GM15510 (cell line): ENCODE data around the gene HS3ST2.

Experiments
- POLR2A ChIP-seq: IDR thresholded peaks from 3 replicates; pipeline ENCODE4 v1.6.1; 2011; ENCODE audit warnings: borderline replicate concordance; ENCODE audit not compliant: insufficient read length; ENCODE audit errors: extremely low read depth

Gene HS3ST2

DNA sequence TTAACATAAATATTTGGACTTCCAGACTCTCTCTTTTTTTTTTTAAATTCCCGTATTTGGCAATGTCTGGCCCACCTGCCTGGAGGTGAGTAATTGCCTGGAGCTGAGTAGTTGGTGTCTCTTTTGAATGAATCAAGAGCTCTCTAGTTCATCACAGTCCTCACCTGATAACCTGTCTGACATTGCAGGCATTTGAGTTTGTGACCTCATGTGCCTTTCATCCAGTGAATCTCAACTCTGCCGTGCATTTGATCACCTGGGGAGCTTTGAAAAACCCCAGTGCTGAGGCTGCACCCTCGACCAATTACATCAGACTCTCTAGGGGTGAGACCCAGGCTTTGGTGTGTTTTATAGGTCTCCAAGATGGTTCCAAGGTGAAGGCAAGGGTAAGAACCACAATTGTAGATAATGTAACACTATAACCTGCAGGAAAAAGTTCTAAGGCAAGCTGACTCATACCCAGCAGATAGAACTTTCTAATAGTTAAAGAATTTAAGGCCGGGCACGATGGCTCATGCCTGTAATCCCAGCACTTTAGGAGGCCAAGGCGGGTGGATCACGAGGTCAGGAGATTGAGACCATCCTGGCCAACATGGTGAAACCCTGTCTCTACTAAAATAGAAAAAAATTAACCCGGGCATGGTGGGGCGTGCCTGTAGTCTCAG is 24.5 kb upstream of the HS3ST2 start:
- no peak for TF ChIP-seq POLR2A

DNA sequence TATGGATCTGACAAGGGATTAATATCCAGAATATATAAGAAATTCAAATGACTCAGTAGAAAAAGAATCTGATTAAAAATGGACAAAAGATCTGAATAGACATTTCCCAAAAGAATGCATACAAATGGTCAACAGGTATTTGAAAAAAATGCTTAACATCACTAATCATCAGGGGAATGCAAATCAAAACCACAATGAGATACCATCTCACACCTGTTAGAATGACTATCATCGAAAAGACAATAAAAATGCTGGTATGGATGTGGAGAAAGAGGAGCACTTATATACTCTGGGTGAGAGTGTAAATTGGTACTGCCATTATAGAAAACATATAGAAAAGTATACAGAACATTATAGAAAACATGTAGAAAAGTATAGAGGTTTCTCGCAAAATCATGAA is 16.4 kb upstream of the HS3ST2 start:
- TF ChIP-seq POLR2A = no peak

GRCh38 chr16:22799113-22799512 is 14.8 kb upstream of the HS3ST2 start:
- TF ChIP-seq POLR2A = no peak

DNA sequence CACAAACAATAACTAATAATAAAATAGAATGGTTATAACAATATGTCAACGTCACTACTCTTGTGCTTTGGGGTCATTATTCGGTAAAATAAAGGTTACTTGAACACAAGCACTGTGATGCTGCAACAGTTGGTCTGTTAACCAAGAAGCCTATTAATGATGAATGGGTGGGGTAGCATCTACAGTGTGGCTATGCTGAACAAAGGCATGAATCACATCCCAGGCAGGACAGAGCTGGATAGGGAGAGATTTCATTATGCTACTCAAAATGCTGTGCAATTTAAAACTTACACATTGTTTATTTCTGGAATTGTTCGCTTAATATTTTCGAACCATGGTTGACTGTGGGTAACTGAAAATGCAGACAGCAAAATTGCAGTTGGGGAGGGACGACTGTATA is 9.1 kb upstream of the HS3ST2 start:
- no peak for TF ChIP-seq POLR2A

GRCh38 chr16:22805326-22805725 is 8.6 kb upstream of the HS3ST2 start:
- TF ChIP-seq POLR2A = no peak

- TF ChIP-seq POLR2A = no peak
Measured at GRCh38 chr16:22806811-22807210, 7.2 kb upstream of the HS3ST2 start.

- TF ChIP-seq POLR2A = no peak
Measured at GRCh38 chr16:22810226-22810625, 3.7 kb upstream of the HS3ST2 start.

DNA sequence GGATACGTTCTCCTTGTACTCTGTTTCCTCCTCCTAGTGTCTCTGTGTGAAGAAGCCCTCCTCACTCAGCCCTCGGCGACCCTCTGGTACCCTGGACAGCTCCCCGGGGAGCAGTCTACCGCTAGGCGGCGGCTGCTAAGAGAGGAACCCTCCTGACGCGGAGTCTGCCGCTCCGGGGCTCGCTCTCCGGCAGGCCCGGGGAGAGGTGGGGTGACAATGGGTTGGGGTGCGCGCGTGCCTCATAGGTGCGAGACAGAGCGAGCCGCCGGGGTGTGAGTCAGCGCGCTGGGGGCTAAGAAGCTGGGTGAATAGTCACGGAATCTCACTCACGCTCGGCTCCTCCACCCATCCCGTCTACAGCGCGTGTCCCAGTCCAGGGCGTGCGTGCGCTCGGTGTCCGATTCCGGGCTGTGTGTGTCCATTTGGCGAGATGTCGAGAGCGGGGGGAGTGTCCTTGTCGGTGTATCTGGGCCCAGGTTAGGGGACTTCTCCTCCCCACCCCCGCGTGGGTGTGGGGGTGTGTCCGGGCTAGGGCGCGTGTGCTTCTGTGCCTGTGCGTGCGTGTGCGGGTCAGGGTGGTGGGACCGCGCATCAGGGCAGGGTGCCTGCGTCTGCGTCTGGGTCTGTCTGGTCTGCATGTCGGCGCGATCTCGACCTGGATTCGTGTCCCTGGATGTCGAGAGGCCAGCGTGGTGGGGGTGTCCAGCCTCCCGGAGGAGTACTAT is 577 bp upstream of the HS3ST2 start:
- TF ChIP-seq POLR2A = no peak

DNA sequence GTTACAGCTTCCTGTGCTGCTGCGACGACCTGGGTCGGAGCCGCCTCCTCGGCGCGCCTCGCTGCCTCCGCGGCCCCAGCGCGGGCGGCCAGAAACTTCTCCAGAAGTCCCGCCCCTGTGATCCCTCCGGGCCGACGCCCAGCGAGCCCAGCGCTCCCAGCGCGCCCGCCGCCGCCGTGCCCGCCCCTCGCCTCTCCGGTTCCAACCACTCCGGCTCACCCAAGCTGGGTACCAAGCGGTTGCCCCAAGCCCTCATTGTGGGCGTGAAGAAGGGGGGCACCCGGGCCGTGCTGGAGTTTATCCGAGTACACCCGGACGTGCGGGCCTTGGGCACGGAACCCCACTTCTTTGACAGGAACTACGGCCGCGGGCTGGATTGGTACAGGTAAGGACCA is 746 bp downstream of the HS3ST2 start:
- no peak for TF ChIP-seq POLR2A

DNA sequence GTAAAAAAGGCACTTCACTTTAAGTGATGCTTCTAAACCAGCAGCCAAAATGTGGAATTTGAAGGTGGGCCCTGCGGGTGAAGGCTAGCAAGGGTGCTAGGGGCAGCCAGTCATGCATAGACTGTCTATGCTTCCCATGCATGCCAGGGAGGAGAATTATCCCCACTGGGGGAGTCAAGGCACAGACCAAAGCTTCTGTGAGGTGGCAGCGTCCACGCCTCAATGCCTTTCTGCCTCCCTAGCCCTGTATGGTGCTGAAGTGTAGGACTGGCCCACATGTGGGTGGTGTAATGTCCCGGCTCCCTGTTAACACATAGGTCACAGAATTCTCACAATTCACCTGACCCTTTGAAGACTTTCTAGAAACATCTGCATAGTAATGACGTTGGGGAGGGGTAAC is 1.9 kb downstream of the HS3ST2 start:
- TF ChIP-seq POLR2A = no peak

DNA sequence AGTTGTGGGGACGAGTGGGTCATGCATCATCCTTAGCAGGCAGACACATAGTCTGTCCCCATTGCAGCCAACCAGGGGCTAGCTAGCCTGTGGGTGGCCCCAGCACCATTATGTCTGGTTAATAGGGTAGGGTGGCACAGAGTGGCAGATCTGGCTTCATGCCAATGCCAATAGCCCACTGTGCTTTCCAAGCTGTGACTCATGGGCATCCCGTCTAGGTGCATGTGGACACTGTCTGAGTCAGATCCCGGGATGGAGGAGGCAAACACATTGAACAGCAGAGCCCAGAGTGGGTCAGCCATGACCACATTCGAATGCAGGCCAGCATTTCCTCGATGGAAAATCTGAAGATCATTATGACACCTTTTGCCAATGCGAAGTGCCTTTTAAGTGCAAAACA is 2.5 kb downstream of the HS3ST2 start:
- TF ChIP-seq POLR2A = no peak

GRCh38 chr16:22838681-22839080 is 24.7 kb downstream of the HS3ST2 start:
- TF ChIP-seq POLR2A = no peak

GRCh38 chr16:22843122-22843521 is 29.2 kb downstream of the HS3ST2 start:
- no peak for TF ChIP-seq POLR2A

DNA sequence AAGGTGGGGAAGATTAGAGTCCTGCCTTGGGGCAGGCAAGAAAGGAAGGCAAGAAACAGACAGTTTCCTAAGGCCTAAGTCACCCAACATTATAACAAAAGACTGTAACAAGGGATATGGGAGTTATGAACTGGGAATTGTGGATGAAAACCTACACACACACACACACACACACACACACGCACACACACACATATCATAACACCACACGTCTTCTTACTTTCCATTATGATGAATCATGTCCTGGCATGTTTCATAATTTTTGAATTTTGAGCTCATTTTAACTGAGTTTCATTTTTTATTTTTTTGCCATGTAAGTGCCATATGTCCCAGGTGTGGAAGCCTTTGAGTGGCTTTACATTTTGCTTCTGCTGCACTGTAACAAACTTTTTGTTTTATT is 29.9 kb downstream of the HS3ST2 start:
- TF ChIP-seq POLR2A = no peak

DNA sequence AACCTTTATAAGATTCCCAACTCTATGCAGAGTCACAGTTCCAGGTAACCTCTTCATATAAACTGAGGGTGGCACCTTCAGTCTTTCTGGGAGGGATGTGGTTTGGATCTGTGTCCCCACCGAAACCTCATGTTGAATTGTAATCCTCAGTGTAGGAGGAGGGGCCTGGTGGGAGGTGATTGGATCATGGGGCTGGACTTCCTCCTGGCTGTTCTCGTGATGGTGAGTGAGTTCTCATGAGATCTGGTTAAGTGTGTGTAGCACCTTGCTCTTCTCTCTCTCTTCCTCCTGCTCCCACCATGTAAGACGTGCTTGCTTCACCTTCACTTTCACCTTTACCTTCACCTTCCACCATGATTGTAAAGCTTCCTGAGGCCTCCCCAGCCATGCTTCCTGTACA is 30.5 kb downstream of the HS3ST2 start:
- no peak for TF ChIP-seq POLR2A

DNA sequence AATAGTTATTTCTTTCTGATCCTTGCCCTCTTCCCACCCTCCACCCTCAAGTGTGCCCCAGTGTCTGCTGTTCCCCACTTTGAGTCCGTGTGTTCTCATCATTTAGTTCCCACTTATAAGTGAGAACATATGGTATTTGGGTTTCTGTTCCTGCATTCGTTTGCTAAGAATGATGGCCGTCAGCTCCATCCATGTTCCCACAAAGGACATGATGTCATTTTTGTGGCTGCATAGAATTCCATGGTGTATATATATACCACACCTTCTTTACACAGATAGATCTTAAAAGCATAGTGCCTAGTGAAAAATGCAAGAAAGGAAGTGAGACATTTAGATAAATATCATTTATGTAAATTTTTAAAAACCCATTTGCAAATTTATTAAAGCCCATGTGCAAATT is 33.1 kb downstream of the HS3ST2 start:
- TF ChIP-seq POLR2A = no peak
